IgD-negative memory B cell (primary cell): Measurements from ENCODE around the gene AGBL5. TPM values are rescaled to one million over a fixed set of nuclear protein-coding genes. Genes with fewer than 3 reads are reported as not detected.

Source experiments
- H3K27ac Mint-ChIP-seq, 3 donors: one replicate each; pipeline ENCODE4 v1.8.0; 2020 to 2022; ENCODE audit warnings: mild to moderate bottlenecking in 3 of 3, mixed read lengths in 3 of 3, moderate library complexity in 1 of 3
- H3K27me3 Mint-ChIP-seq: one replicate; pipeline ENCODE4 v1.8.0; 2021; ENCODE audit warnings: mixed read lengths
- H3K36me3 Mint-ChIP-seq: one replicate; pipeline ENCODE4 v1.8.0; 2020; ENCODE audit warnings: mild to moderate bottlenecking, mixed read lengths
- H3K4me1 Mint-ChIP-seq, 3 donors: one replicate each; pipeline ENCODE4 v1.8.0; 2020 to 2022; ENCODE audit warnings: mixed read lengths in 3 of 3, mild to moderate bottlenecking in 1 of 3
- H3K4me3 Mint-ChIP-seq, 4 donors: one replicate each; pipeline ENCODE4 v1.8.0; 2020 to 2022; ENCODE audit warnings: mild to moderate bottlenecking in 4 of 4, mixed read lengths in 4 of 4, moderate library complexity in 3 of 4
- H3K9me3 Mint-ChIP-seq, 3 donors: one replicate each; pipeline ENCODE4 v1.8.0; 2020 to 2021; ENCODE audit warnings: mixed read lengths in 3 of 3, mild to moderate bottlenecking in 1 of 3
- polyA plus RNA-seq: library from polyadenylated mRNA; unstranded; fragments of 300-500 nt; fragmentation: Illumina TruSeq; gene quantifications from one replicate; pipeline ENCODE4 v1.2.3, GENCODE V29; 2021

AGBL5 gene
- 10.8 TPM for polyA plus RNA-seq

GRCh38 chr2:27050996-27051901 lies at the start of gene AGBL5:
Gene AGBL5 (plus strand): TSS chr2:27051668. CDS start chr2:27052959, 1,291 bp downstream.
- Mint-ChIP-seq H3K4me3 (peak within 1 kb of the TSS; percentile 94 to 100 (median 97)), H3K9me3 (peaks cover 0 to 7% (median 0%) of the 10 kb centered on the region in 3 donors), H3K4me1 (peaks cover 12 to 15% (median 15%) of the 10 kb centered on the region in 3 donors), H3K27me3 (peaks cover 6% of the 10 kb centered on the region), H3K36me3 (peaks cover 2% of the 10 kb centered on the region), H3K27ac (peak within 1 kb of the TSS; percentile 100)

- H3K36me3 Mint-ChIP-seq, result peaks cover 5% of the 10 kb centered on the region
These were observed 49.5 kb upstream of the AGBL5 start for GRCh38 chr2:27001950-27002349.

GRCh38 chr2:27003007-27003406 lies 48.5 kb upstream of the AGBL5 start:
- Mint-ChIP-seq H3K27me3 (peaks cover 2% of the 10 kb centered on the region), H3K27ac (peak overlapping the region in 1 of 3 donors; percentile 25), H3K9me3 (no peaks in the 10 kb centered on the region), H3K4me1 (peaks cover 0 to 3% (median 1%) of the 10 kb centered on the region in 3 donors), H3K36me3 (peaks cover 5% of the 10 kb centered on the region), H3K4me3 (no peak overlapping the region)

More at GRCh38 chr2:27001950-27002349, 49.5 kb upstream of the AGBL5 start:
- no peak overlapping the region for H3K27ac Mint-ChIP-seq
- H3K27me3 Mint-ChIP-seq, result peaks cover 2% of the 10 kb centered on the region
- no peaks in the 10 kb centered on the region for H3K9me3 Mint-ChIP-seq
- no peak overlapping the region for H3K4me3 Mint-ChIP-seq
- H3K4me1 Mint-ChIP-seq, result peaks cover 0 to 3% (median 1%) of the 10 kb centered on the region in 3 donors

DNA sequence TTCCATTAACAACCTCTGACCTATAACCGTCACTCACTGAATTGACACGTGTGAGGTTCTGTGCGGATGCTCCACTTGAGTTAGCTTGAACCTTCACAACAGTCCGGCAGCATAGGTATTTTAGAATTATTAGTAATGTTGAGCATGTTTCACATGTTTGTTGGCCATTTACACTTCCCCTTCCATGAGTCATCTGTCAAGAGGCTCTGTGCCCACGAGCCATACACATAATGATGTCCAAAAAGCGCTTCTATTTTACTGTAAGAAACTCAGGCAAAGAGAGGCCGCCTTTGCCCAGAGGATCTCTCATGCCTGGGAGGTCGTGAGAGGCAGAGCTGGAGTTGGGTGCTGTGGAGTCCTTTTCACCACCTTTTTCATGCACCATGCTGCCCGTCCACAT lies 47.6 kb upstream of the AGBL5 start:
- Mint-ChIP-seq H3K27me3 (peaks cover 2% of the 10 kb centered on the region), H3K4me1 (peaks cover 0 to 3% (median 1%) of the 10 kb centered on the region in 3 donors), H3K9me3 (no peaks in the 10 kb centered on the region), H3K27ac (no peak overlapping the region), H3K4me3 (no peak overlapping the region), H3K36me3 (peaks cover 5% of the 10 kb centered on the region)

DNA sequence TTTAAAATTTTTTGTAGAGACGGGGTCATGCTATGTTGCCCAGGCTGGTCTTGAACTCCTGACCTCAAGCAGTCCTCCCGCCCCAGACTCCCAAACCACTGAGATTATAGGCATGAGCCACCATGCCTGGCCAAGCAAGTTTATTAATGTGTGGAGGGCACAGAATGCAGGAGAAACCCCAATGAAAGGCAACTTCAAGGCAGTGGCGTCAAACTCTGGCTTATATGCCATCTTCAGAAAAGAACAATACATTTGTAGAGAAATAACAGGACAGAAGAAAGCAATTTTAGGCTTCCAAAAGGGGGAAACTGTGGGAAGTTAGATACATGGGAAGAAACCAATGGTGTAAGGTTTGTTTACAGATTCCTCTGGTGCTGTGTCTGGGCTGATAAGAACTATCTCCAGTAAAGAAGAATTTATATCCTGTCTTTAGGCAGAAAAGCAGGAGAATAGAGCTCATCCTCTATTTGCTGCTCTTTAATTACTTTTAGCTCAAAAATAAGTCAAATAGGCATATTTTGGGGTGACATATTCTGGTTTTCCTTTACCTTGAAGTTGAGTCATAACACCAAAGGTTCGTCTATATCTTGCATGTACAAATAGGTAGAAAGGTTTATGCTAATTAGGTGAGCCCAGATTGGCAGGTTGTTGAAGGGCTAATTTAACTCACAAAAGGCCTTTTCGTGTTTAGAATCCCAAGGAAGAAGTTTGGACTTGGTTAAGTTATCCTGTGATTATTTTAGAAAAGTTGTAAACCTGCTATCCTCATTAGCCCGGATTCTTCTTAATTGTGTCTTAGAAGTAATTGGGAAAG lies 44.7 kb upstream of the AGBL5 start:
- peaks cover 2% of the 10 kb centered on the region for H3K27me3 Mint-ChIP-seq
- H3K4me3 Mint-ChIP-seq, result no peak overlapping the region
- H3K9me3 Mint-ChIP-seq, result no peaks in the 10 kb centered on the region
- H3K27ac Mint-ChIP-seq, result peak overlapping the region in 1 of 3 donors; percentile 10
- H3K36me3 Mint-ChIP-seq, result peaks cover 5% of the 10 kb centered on the region
- H3K4me1 Mint-ChIP-seq, result no peaks in the 10 kb centered on the region

DNA sequence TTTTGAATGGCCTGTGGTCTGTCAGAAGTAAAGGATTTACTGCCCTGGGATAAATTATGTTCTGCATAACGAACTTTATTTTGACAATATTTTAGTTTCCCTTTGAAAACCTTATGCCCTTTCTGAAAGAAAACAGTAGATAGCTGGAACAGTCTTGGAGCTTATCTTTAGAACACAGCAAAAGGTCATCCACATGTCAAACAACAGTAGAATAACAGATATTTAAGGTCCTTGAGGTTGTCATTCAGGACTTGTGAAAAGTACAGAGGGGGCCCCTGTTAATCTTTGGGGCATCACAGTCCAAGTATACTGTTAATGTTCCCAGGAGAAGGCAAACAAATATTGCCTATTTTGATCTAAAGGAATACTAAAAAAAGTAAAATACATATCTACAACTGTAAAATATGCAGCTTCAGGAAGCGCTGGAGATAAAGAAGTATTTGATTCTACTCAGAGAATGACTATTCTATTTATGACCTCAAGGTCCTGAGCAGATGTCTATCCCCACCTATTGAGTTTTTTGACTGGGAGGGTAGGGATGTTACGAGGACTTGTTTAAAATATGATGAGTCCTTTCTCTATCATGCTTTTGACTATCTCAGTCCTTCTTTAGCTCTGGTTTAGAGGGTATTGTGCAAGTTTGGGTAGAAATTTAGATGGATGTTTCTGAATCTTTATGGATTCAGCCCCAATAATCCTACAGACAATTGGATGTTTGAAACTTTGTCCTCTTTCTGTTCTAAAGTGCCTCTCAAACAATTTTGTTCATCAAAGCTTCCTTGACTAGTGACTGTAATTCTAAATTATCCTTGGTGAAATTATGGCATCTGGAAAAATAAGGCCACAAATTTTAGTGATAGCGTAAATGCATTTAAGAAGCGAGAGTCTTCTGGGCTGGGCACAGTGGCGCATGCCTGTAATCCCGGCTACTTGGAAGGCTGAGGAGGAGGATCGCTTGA lies 43.8 kb upstream of the AGBL5 start:
- H3K27me3 Mint-ChIP-seq, result peaks cover 2% of the 10 kb centered on the region
- peaks cover 6% of the 10 kb centered on the region for H3K36me3 Mint-ChIP-seq
- H3K4me1 Mint-ChIP-seq, result no peaks in the 10 kb centered on the region
- no peaks in the 10 kb centered on the region for H3K9me3 Mint-ChIP-seq
- H3K4me3 Mint-ChIP-seq, result no peak overlapping the region
- H3K27ac Mint-ChIP-seq, result no peak overlapping the region

- Mint-ChIP-seq H3K27ac (no peak overlapping the region), H3K4me1 (no peaks in the 10 kb centered on the region), H3K27me3 (no peaks in the 10 kb centered on the region), H3K4me3 (no peak overlapping the region), H3K9me3 (no peaks in the 10 kb centered on the region), H3K36me3 (peaks cover 7% of the 10 kb centered on the region)
These were observed 42.8 kb upstream of the AGBL5 start for GRCh38 chr2:27008678-27009077.

DNA sequence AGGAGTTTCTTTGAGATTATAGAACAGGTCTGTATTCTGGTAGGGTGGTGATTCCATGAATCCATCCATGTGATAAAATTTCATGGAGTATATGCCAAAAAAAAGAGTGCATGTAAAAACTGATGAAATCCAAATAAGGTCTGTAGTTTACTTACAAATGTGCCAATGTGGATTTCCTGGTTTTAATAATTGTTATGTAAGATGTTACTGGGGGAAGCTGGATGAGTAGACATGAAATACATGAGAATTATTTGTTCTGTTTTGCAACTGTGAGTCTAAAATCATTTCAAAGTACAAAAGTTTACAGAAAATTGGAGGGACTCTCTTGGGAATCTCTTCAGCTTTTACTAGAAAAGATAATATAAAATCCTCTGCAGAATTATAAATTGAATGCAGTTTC lies 42.4 kb upstream of the AGBL5 start:
- no peak overlapping the region for H3K27ac Mint-ChIP-seq
- H3K27me3 Mint-ChIP-seq, result no peaks in the 10 kb centered on the region
- no peaks in the 10 kb centered on the region for H3K4me1 Mint-ChIP-seq
- H3K4me3 Mint-ChIP-seq, result no peak overlapping the region
- no peaks in the 10 kb centered on the region for H3K9me3 Mint-ChIP-seq
- peaks cover 7% of the 10 kb centered on the region for H3K36me3 Mint-ChIP-seq

DNA sequence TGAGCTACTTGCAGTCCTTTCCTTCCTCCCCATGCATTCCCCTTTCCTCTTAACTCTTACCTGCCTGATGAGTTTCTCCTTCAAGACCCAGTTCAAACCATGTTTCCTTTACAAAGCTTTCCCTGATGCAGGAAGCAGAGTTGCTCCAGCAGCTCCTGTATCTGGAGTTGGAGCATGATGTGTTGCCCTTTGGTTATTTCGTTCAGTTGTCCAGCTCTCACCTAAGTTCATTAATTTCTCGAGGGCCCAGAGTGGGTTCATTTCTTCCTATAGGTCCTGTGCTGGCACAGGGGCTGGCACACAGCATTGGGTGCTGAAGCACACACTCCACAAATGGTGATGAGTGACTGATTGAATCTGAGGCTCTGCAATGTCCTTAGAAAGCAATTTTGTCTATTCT lies 41.8 kb upstream of the AGBL5 start:
- Mint-ChIP-seq H3K27ac (no peak overlapping the region), H3K9me3 (no peaks in the 10 kb centered on the region), H3K36me3 (peaks cover 7% of the 10 kb centered on the region), H3K27me3 (no peaks in the 10 kb centered on the region), H3K4me1 (no peaks in the 10 kb centered on the region), H3K4me3 (no peak overlapping the region)

DNA sequence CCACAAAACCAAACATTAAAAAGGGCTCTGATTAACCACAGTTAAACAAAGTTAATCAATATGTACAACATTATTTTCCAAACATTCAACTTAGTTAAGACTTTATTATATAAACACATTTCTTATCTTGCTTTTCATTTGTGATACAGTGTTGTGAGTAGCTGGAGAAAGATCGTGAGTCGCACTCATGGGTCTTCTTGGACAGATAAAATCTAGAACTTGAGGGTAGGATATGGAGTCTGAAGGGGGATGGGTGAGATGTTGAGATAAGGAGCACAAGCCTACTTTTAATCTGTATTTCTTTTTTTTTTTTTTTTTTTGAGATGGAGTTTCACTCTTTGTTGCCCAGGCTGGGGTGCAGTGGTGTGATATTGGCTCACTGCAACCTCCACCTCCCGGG lies 41.3 kb upstream of the AGBL5 start:
- H3K4me3 Mint-ChIP-seq, result no peak overlapping the region
- no peaks in the 10 kb centered on the region for H3K27me3 Mint-ChIP-seq
- no peaks in the 10 kb centered on the region for H3K9me3 Mint-ChIP-seq
- H3K36me3 Mint-ChIP-seq, result peaks cover 7% of the 10 kb centered on the region
- H3K4me1 Mint-ChIP-seq, result no peaks in the 10 kb centered on the region
- H3K27ac Mint-ChIP-seq, result no peak overlapping the region

DNA sequence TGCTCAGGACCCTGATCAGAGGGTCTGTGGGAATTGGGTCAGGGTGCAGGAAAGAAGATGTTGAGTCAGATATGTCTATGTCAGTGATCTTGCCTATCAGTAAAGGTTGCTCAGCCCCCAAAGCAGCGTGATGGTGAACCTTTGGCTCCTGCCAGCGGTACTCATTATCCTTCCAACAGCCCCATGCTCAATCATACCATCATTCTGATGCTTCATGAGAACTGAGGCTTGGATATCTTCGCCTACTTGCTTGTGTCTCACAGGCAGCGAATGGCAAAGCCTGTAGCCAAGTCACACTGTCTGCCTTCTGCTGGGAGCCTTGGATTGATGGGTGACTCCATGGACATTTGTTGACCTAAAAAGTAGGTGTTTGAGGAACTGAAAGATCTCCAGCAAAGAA lies 37.7 kb upstream of the AGBL5 start:
- Mint-ChIP-seq H3K4me1 (no peaks in the 10 kb centered on the region), H3K27ac (peak overlapping the region in 1 of 3 donors; percentile 41), H3K9me3 (no peaks in the 10 kb centered on the region), H3K36me3 (peaks cover 4% of the 10 kb centered on the region), H3K4me3 (no peak overlapping the region), H3K27me3 (no peaks in the 10 kb centered on the region)

- Mint-ChIP-seq H3K27ac (no peak overlapping the region), H3K4me1 (no peaks in the 10 kb centered on the region), H3K27me3 (no peaks in the 10 kb centered on the region), H3K9me3 (no peaks in the 10 kb centered on the region), H3K4me3 (no peak overlapping the region), H3K36me3 (peaks cover 4% of the 10 kb centered on the region)
These were observed 36.6 kb upstream of the AGBL5 start for GRCh38 chr2:27014771-27015433.

GRCh38 chr2:27016801-27017325 lies 34.6 kb upstream of the AGBL5 start:
- H3K9me3 Mint-ChIP-seq, result no peaks in the 10 kb centered on the region
- H3K36me3 Mint-ChIP-seq, result peaks cover 4% of the 10 kb centered on the region
- no peaks in the 10 kb centered on the region for H3K4me1 Mint-ChIP-seq
- no peaks in the 10 kb centered on the region for H3K27me3 Mint-ChIP-seq
- H3K4me3 Mint-ChIP-seq, result no peak overlapping the region
- no peak overlapping the region for H3K27ac Mint-ChIP-seq

- Mint-ChIP-seq H3K4me3 (no peak overlapping the region), H3K36me3 (peaks cover 3% of the 10 kb centered on the region), H3K27me3 (no peaks in the 10 kb centered on the region), H3K27ac (no peak overlapping the region), H3K4me1 (no peaks in the 10 kb centered on the region), H3K9me3 (no peaks in the 10 kb centered on the region)
These were observed 33.3 kb upstream of the AGBL5 start for GRCh38 chr2:27018142-27018541.
